ENCODE results near the gene AMER3. TPM values are rescaled to one million over a fixed set of nuclear protein-coding genes. Genes with fewer than 3 reads are reported as not detected.

The AMER3 gene
- 45.4 TPM for total RNA-seq

GRCh38 chr2:130755256-130756052 lies at the start of gene AMER3:
TSS of gene AMER3 (plus strand) at chr2:130755540. CDS start at chr2:130762073, 6,533 bp downstream.

DNA sequence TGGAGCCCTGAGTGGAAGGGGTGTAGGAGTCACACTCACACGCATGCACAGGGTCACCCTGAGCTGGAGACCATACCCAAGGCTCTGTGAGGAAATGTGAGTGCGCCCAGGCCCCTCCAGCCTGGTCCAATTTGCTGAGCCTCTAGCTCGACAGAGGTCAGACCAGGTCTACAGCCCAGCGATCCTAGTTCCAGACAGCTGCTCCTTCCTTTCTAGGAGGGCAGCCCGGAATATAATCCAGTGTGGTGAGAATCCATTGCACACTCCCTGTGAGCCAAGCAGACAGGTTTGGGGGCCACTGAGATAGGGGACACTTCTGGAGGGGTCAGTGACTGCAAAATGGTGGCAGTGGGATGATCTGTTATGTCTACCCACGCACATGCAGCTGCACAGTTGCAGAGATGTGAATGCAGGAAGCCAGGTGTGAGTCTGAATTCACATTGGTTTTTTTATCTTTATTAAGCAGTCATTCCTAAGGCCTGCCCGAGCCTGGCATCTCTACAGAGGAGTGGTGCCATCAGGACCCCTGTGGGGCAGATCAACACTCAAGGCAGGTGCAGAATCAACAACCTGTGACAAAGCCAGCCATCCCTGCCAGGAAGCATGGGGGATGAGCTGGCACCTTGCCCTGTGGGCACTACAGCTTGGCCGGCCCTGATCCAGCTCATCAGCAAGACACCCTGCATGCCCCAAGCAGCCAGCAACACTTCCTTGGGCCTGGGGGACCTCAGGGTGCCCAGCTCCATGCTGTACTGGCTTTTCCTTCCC lies 26.6 kb upstream of the AMER3 start, which contains the start of gene GPR148:
GPR148 (plus strand) TSS at position 522 of the 768 bp plus-strand sequence; CDS start at position 604, 82 bp downstream.

Other genes with a start within 250 kb of the AMER3 start
- 0.31 TPM for gene POTEI, start 246.2 kb upstream of the AMER3 start, total RNA-seq
- gene CFC1B, start 234.3 kb upstream of the AMER3 start, total RNA-seq, result not detected
- not detected for gene CFC1, start 156.0 kb upstream of the AMER3 start, total RNA-seq
- gene POTEJ, start 144.1 kb upstream of the AMER3 start, total RNA-seq, result not detected
- not detected for gene GPR148, start 26.5 kb upstream of the AMER3 start, total RNA-seq
- gene ARHGEF4, start 81.4 kb downstream of the AMER3 start, total RNA-seq, result 47.9 TPM